HCT116 (cell line): ENCODE data around the gene TNFRSF8. TPM values are rescaled to one million over a fixed set of nuclear protein-coding genes. Genes with fewer than 3 reads are reported as not detected.

ENCODE experiments used
- ATAC-seq: fragments of 200-7000 bp; cut with Tn5 transposase; 2 replicates; pipeline ENCODE4 v1.9.1; 2020; ENCODE audit warnings: mild to moderate bottlenecking, moderate library complexity
- BruUV-seq: library from RNA; stranded (reverse); fragments of 400-500 nt; replicated peaks from 2 replicates; lab custom pipeline; 2021; lab: Mats Ljungman, UMichigan
- CTCF ChIA-PET: fragments of 300-600 bp; sonication (Branson Sonifier 250); formaldehyde crosslinking; loops from one replicate; lab custom pipeline; 2021; ENCODE audit warnings: antibody characterized with exemption; lab: Charles Lee
- POLR2A ChIA-PET: fragments of 300-600, 350-600 bp; sonication (Branson Sonifier 250); formaldehyde crosslinking; loops from one replicate; lab custom pipeline; 2021; ENCODE audit warnings: antibody characterized with exemption; lab: Charles Lee
- RAD21 ChIA-PET, 2 experiments: fragments of 300-600 bp; sonication (Branson Sonifier 250); formaldehyde crosslinking; loops; one replicate each; lab custom pipeline; 2023; ENCODE audit warnings: low total read pairs in 2 of 2; ENCODE audit not compliant: uncharacterized antibody in 2 of 2, unreplicated experiment in 2 of 2, low non-redundant PET in 1 of 2; lab: Charles Lee
- DNase-seq: peaks from one replicate; pipeline ENCODE4 v3.0.0-alpha.2; 2010; ENCODE audit warnings: low read depth, low spot score
- H2AFZ ChIP-seq: fragments of 200-600 bp; shearing (Covaris generic), sonication (generic); 2 replicates; pipeline ENCODE4 v1.6.1; 2017; ENCODE audit warnings: low read depth, mixed run types, mixed read lengths, antibody characterized with exemption, low read length; ENCODE audit not compliant: poor library complexity, severe bottlenecking
- H3K27ac ChIP-seq: 2 replicates; pipeline ENCODE4 v1.5.1; 2012; ENCODE audit warnings: low read depth, low read length
- H3K27me3 ChIP-seq: fragments of 200-600 bp; sonication (generic); 2 replicates; pipeline ENCODE4 v1.6.1; 2016; ENCODE audit warnings: mixed run types, low read length, mixed read lengths; ENCODE audit not compliant: insufficient read depth
- H3K36me3 ChIP-seq, 2 experiments: fragments of 200-500 bp in 1 of 2; fragments of 200-600 bp in 1 of 2; sonication (Bioruptor generic) in 1 of 2; sonication (generic) in 1 of 2; 2 replicates each; pipeline versions ENCODE4 v1.5.1 to v1.6.1; 2014 to 2016; ENCODE audit warnings: low read length in 2 of 2, inconsistent platforms in 1 of 2, mixed read lengths in 1 of 2, mixed run types in 1 of 2; ENCODE audit not compliant: insufficient read depth in 2 of 2, control insufficient read depth in 1 of 2
- H3K4me1 ChIP-seq, 2 experiments: fragments of 200-600 bp in 1 of 2; sonication (generic) in 1 of 2; 2 replicates each; pipeline versions ENCODE4 v1.5.1 to v1.6.1; 2012 to 2017; ENCODE audit warnings: low read length in 2 of 2, inconsistent platforms in 1 of 2, mild to moderate bottlenecking in 1 of 2, mixed read lengths in 1 of 2, mixed run types in 1 of 2, moderate library complexity in 1 of 2; ENCODE audit not compliant: insufficient read depth in 2 of 2, control insufficient read depth in 1 of 2
- H3K4me2 ChIP-seq: fragments of 200-600 bp; sonication (generic); 2 replicates; pipeline ENCODE4 v1.6.1; 2017; ENCODE audit warnings: mixed run types, low read length, mixed read lengths
- H3K4me3 ChIP-seq, 2 experiments: fragments of 200-600 bp in 1 of 2; sonication (generic) in 1 of 2; replicated peaks in 1 of 2; 2 replicates each; pipeline ENCODE4 v1.5.1; 2011 to 2016; ENCODE audit warnings: low read length in 2 of 2, control low read depth in 1 of 2, low read depth in 1 of 2, mild to moderate bottlenecking in 1 of 2, mixed read lengths in 1 of 2, mixed run types in 1 of 2
- H3K79me2 ChIP-seq: fragments of 200-600 bp; sonication (generic); 2 replicates; pipeline ENCODE4 v1.6.1; 2017; ENCODE audit warnings: mild to moderate bottlenecking, mixed run types, low read length, moderate library complexity, mixed read lengths; ENCODE audit not compliant: insufficient read depth
- H3K9ac ChIP-seq: fragments of 200-600 bp; sonication (generic); 2 replicates; pipeline ENCODE4 v1.6.1; 2016; ENCODE audit warnings: low read length, mixed read lengths
- H3K9me2 ChIP-seq: fragments of 200-600 bp; sonication (generic), shearing (Covaris generic); 2 replicates; pipeline ENCODE4 v1.6.1; 2017; ENCODE audit warnings: mixed run types, mild to moderate bottlenecking, moderate library complexity; ENCODE audit not compliant: insufficient read depth
- H3K9me3 ChIP-seq, 2 experiments: fragments of 200-500 bp in 1 of 2; fragments of 200-600 bp in 1 of 2; sonication (Bioruptor generic) in 1 of 2; sonication (generic) in 1 of 2; 2 replicates each; pipeline ENCODE4 v1.6.1; 2014 to 2017; ENCODE audit warnings: low read length in 2 of 2, mixed read lengths in 2 of 2, inconsistent platforms in 1 of 2, low read depth in 1 of 2, mild to moderate bottlenecking in 1 of 2, mixed run types in 1 of 2, moderate library complexity in 1 of 2; ENCODE audit not compliant: control insufficient read depth in 1 of 2, insufficient read depth in 1 of 2
- H4K20me1 ChIP-seq: fragments of 200-600 bp; sonication (generic), shearing (Covaris generic); 2 replicates; pipeline ENCODE4 v1.6.1; 2017; ENCODE audit warnings: mixed run types, mild to moderate bottlenecking, moderate library complexity; ENCODE audit not compliant: insufficient read depth
- CBX3 ChIP-seq: IDR thresholded peaks from 2 replicates; pipeline ENCODE4 v1.6.1; 2012; ENCODE audit warnings: low read depth
- CEBPB ChIP-seq: IDR thresholded peaks from 2 replicates; pipeline ENCODE4 v1.6.1; 2012; ENCODE audit warnings: low read depth
- EGR1 ChIP-seq: IDR thresholded peaks from 2 replicates; pipeline ENCODE4 v1.6.1; 2012; ENCODE audit warnings: low read depth
- ELF1 ChIP-seq: IDR thresholded peaks from 2 replicates; pipeline ENCODE4 v1.6.1; 2012; ENCODE audit warnings: low read depth, borderline replicate concordance
- EZH2 ChIP-seq: fragments of 200-600 bp; sonication (generic); IDR thresholded peaks from 2 replicates; pipeline ENCODE4 v1.6.1; 2017; ENCODE audit warnings: antibody characterized with exemption, mixed run types
- EZH2phosphoT487 ChIP-seq: fragments of 200-600 bp; IDR thresholded peaks from 2 replicates; pipeline ENCODE4 v1.6.1; 2018; ENCODE audit warnings: antibody characterized with exemption, borderline replicate concordance
- FOSL1 ChIP-seq: IDR thresholded peaks from 2 replicates; pipeline ENCODE4 v1.6.1; 2012; ENCODE audit warnings: low read depth
- JUND ChIP-seq: IDR thresholded peaks from 2 replicates; pipeline ENCODE4 v1.6.1; 2012
- POLR2A ChIP-seq: IDR thresholded peaks from 2 replicates; pipeline ENCODE4 v1.7.0; 2011; ENCODE audit warnings: borderline replicate concordance; ENCODE audit not compliant: insufficient read depth, insufficient read length; ENCODE audit errors: extremely low read depth
- POLR2AphosphoS5 ChIP-seq: IDR thresholded peaks from 2 replicates; pipeline ENCODE4 v1.6.1; 2011; ENCODE audit warnings: mild to moderate bottlenecking, low read depth, low read length, moderate library complexity
- RAD21 ChIP-seq: IDR thresholded peaks from 2 replicates; pipeline ENCODE4 v1.6.1; 2012; ENCODE audit warnings: low read depth, mild to moderate bottlenecking
- SIN3A ChIP-seq: IDR thresholded peaks from 2 replicates; pipeline ENCODE4 v1.6.1; 2012; ENCODE audit warnings: low read depth
- SRF ChIP-seq: IDR thresholded peaks from 2 replicates; pipeline ENCODE4 v1.6.1; 2012; ENCODE audit warnings: low read depth
- ZFX ChIP-seq: fragments of 450-650 bp; IDR thresholded peaks from 2 replicates; pipeline ENCODE4 v1.6.1; 2017
- ZNF274 ChIP-seq: fragments of 200-500 bp; sonication (Bioruptor generic); IDR thresholded peaks from 2 replicates; pipeline ENCODE4 v1.6.1; 2014; ENCODE audit warnings: mild to moderate bottlenecking, low read depth, low read length, inconsistent platforms
- intact Hi-C: fragments of 100-400 bp; cut with micrococcal nuclease; formaldehyde crosslinking; loops from 2 replicates; pipeline ENCODE4 v1.10.0; 2022
- total RNA-seq: library from RNA; stranded (reverse); gene quantifications from one replicate; pipeline ENCODE4 v1.2.1, GENCODE V29; 2021; ENCODE audit not compliant: unreplicated experiment
- TF ChIP-seq, protein P1 (sequence below): IDR thresholded peaks from 2 replicates; pipeline ENCODE4 v1.6.1; 2012; ENCODE audit warnings: low read depth
- TF ChIP-seq, protein P2 (sequence below): IDR thresholded peaks from 2 replicates; pipeline ENCODE4 v1.6.1; 2012

Gene TNFRSF8
- total RNA-seq, 1 experiment from 2014 or later = 0.17 TPM

DNA sequence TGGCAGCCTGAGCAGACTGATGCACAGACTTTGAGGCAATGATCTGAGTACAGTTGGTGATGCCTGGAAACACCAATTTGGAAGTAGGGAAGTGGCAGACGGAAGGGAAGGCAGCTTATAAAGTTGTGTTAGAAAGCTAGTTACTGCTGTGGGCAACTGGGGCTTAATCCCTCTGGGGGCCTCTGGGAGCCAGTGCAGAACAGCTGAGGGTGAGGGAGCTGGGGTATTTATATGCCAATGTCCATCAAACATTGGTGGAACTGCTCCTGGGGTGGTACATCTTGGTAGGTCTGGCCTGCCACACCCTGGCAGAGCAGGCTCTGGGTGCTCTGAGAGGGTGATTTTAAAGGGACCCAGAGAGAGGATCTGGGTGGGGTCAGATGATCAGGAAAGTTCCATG is 28.1 kb downstream of the TNFRSF8 start:
- Histone ChIP-seq H3K27ac (no peak overlapping the region), H3K27me3 (no peaks in the 10 kb centered on the region), H3K9me3 (no peaks in the 10 kb centered on the region), H2AFZ (no peak overlapping the region), H3K9ac (no peak overlapping the region), H3K9me2 (no peaks in the 10 kb centered on the region), H4K20me1 (no peaks in the 10 kb centered on the region), H3K4me3 (no peak overlapping the region), H3K36me3 (no peaks in the 10 kb centered on the region), H3K4me1 (no peaks in the 10 kb centered on the region), H3K4me2 (no peak overlapping the region), H3K79me2 (no peaks in the 10 kb centered on the region)
- no TSS peak for BruUV-seq
- intact Hi-C loops = no loop called here
- TF ChIP-seq RAD21 = no peak
- no peak for TF ChIP-seq ZFX
- TF ChIP-seq FOSL1 = no peak
- no peak for TF ChIP-seq JUND
- no peak for TF ChIP-seq POLR2AphosphoS5
- no peak for TF ChIP-seq EZH2phosphoT487
- ChIA-PET RAD21 (no interaction called here), POLR2A (no interaction called here), CTCF (no interaction called here)
- DNase-seq = no peak
- ATAC-seq = no peak

DNA sequence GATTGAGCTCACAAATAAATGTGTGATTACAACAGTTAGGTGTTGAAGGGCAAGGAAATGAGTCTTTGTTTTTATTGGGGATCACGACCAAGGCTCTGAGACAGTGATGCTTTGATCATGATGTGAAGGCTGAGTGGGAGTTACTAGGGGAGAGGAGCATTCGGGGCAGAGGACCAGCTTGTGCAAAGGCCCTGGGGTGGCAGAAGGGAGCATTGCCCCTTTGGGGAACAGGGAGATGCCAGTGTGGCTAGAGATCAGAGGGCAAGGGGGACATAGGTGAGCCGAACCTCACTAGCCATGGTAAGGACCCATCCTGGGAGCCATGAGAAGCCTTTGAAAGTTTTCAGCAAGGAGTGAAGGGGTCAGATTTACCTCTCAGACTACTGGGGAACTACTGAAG is 31.1 kb downstream of the TNFRSF8 start:
- no peak for TF ChIP-seq POLR2A
- no peak for TF ChIP-seq ELF1
- TF ChIP-seq, protein P1, sequence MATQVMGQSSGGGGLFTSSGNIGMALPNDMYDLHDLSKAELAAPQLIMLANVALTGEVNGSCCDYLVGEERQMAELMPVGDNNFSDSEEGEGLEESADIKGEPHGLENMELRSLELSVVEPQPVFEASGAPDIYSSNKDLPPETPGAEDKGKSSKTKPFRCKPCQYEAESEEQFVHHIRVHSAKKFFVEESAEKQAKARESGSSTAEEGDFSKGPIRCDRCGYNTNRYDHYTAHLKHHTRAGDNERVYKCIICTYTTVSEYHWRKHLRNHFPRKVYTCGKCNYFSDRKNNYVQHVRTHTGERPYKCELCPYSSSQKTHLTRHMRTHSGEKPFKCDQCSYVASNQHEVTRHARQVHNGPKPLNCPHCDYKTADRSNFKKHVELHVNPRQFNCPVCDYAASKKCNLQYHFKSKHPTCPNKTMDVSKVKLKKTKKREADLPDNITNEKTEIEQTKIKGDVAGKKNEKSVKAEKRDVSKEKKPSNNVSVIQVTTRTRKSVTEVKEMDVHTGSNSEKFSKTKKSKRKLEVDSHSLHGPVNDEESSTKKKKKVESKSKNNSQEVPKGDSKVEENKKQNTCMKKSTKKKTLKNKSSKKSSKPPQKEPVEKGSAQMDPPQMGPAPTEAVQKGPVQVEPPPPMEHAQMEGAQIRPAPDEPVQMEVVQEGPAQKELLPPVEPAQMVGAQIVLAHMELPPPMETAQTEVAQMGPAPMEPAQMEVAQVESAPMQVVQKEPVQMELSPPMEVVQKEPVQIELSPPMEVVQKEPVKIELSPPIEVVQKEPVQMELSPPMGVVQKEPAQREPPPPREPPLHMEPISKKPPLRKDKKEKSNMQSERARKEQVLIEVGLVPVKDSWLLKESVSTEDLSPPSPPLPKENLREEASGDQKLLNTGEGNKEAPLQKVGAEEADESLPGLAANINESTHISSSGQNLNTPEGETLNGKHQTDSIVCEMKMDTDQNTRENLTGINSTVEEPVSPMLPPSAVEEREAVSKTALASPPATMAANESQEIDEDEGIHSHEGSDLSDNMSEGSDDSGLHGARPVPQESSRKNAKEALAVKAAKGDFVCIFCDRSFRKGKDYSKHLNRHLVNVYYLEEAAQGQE = no peak
- no peak for TF ChIP-seq EGR1
- no peak for TF ChIP-seq EZH2phosphoT487
- no peak for TF ChIP-seq ZNF274
- TF ChIP-seq, protein P2, sequence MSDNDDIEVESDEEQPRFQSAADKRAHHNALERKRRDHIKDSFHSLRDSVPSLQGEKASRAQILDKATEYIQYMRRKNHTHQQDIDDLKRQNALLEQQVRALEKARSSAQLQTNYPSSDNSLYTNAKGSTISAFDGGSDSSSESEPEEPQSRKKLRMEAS = no peak
- TF ChIP-seq SRF = no peak
- TF ChIP-seq CEBPB = no peak
- TF ChIP-seq CBX3 = no peak
- TF ChIP-seq SIN3A = no peak
- TF ChIP-seq JUND = no peak
- TF ChIP-seq EZH2 = no peak
- POLR2A ChIA-PET = interaction anchor here (0.6 to 1.4 kb wide), 3 partner anchors 114 to 522 kb away, joined by 3 to 4 read pairs (median 3); partner anchors contain the start of gene MFN2
- Histone ChIP-seq H3K27ac (no peak overlapping the region), H4K20me1 (no peaks in the 10 kb centered on the region), H3K27me3 (no peaks in the 10 kb centered on the region), H3K4me1 (no peaks in the 10 kb centered on the region), H3K4me3 (no peak overlapping the region), H2AFZ (no peak overlapping the region), H3K9ac (no peak overlapping the region), H3K36me3 (no peaks in the 10 kb centered on the region), H3K4me2 (no peak overlapping the region), H3K79me2 (no peaks in the 10 kb centered on the region), H3K9me3 (no peaks in the 10 kb centered on the region), H3K9me2 (no peaks in the 10 kb centered on the region)
- RAD21 ChIA-PET = no interaction called here
- no peak for DNase-seq
- no TSS peak for BruUV-seq
- CTCF ChIA-PET = no interaction called here
- intact Hi-C loops = no loop called here
- no peak for ATAC-seq
